NCI-H748 treated with DMSO at 0.1 percent for 48 hours (cell line): ENCODE results near the gene BMPR1B.
"Not testable (repeated sequence)": the region's sequence is repeated elsewhere in the genome, so short reads cannot be mapped to it uniquely, and the experiment has no call there.

Source experiments
- DNase-seq: peaks from one replicate; lab custom pipeline; 2025; lab: John Stamatoyannopoulos, UW

The BMPR1B gene

GRCh38 chr4:94833394-94833793, 75.6 kb downstream of the BMPR1B start:
- DNase-seq, result no peak

- DNase-seq, result no peak
Observed at GRCh38 chr4:94834501-94834900, 76.7 kb downstream of the BMPR1B start.

- DNase-seq, result not testable (repeated sequence)
Observed at GRCh38 chr4:94841166-94841863, 83.6 kb downstream of the BMPR1B start.

- DNase-seq, result peak; percentile 18
Observed at GRCh38 chr4:94841864-94842221, 84.1 kb downstream of the BMPR1B start.

GRCh38 chr4:94843216-94843615, 85.5 kb downstream of the BMPR1B start:
- no peak for DNase-seq

- no peak for DNase-seq
Observed at GRCh38 chr4:94848326-94848725, 90.6 kb downstream of the BMPR1B start.

GRCh38 chr4:94849901-94850300, 92.1 kb downstream of the BMPR1B start:
- DNase-seq, result no peak

GRCh38 chr4:94852616-94853015, 94.9 kb downstream of the BMPR1B start:
- DNase-seq, result no peak

- no peak for DNase-seq
Observed at GRCh38 chr4:94856030-94856429, 98.3 kb downstream of the BMPR1B start.

GRCh38 chr4:94870146-94870545, 112.4 kb downstream of the BMPR1B start:
- DNase-seq, result no peak

- DNase-seq, result no peak
Observed at GRCh38 chr4:94871644-94872305, 114.0 kb downstream of the BMPR1B start.

- no peak for DNase-seq
Observed at GRCh38 chr4:94877973-94878372, 120.2 kb downstream of the BMPR1B start.

- no peak for DNase-seq
Observed at GRCh38 chr4:94880956-94881355, 123.2 kb downstream of the BMPR1B start.

- DNase-seq, result no peak
Observed at GRCh38 chr4:94882756-94883155, 125.0 kb downstream of the BMPR1B start.

- no peak for DNase-seq
Observed at GRCh38 chr4:94887027-94887426, 129.3 kb downstream of the BMPR1B start.

GRCh38 chr4:94889523-94889922, 131.8 kb downstream of the BMPR1B start:
- no peak for DNase-seq

GRCh38 chr4:94889946-94890345, 132.2 kb downstream of the BMPR1B start:
- no peak for DNase-seq

- DNase-seq, result no peak
Observed at GRCh38 chr4:94890579-94890978, 132.8 kb downstream of the BMPR1B start.

GRCh38 chr4:94892051-94892450, 134.3 kb downstream of the BMPR1B start:
- no peak for DNase-seq

GRCh38 chr4:94895081-94895480, 137.3 kb downstream of the BMPR1B start:
- no peak for DNase-seq

GRCh38 chr4:94897023-94897422, 139.3 kb downstream of the BMPR1B start:
- no peak for DNase-seq

- DNase-seq, result no peak
Observed at GRCh38 chr4:94905511-94905910, 147.8 kb downstream of the BMPR1B start.

- no peak for DNase-seq
Observed at GRCh38 chr4:94909645-94910044, 151.9 kb downstream of the BMPR1B start.

- no peak for DNase-seq
Observed at GRCh38 chr4:94911106-94911505, 153.4 kb downstream of the BMPR1B start.
